Panc1 (cell line): ENCODE results near the gene PDE8B. TPM values are rescaled to one million over a fixed set of nuclear protein-coding genes. Genes with fewer than 3 reads are reported as not detected.

Experiments
- ATAC-seq: fragments of 200-7000 bp; cut with Tn5 transposase; 2 replicates; pipeline ENCODE4 v1.9.1; 2020; ENCODE audit warnings: mild to moderate bottlenecking, moderate library complexity
- BruUV-seq: library from RNA; stranded (reverse); fragments of 400-500 nt; replicated peaks from 2 replicates; lab custom pipeline; 2021; lab: Mats Ljungman, UMichigan
- CTCF ChIA-PET: fragments of 300-600 bp; sonication (Branson Sonifier 250); formaldehyde crosslinking; loops from one replicate; lab custom pipeline; 2022; ENCODE audit warnings: antibody characterized with exemption; lab: Charles Lee
- POLR2A ChIA-PET: fragments of 300-600 bp; sonication (Branson Sonifier 250); formaldehyde crosslinking; loops from one replicate; lab custom pipeline; 2022; ENCODE audit warnings: antibody characterized with exemption; lab: Charles Lee
- DNase-seq: peaks from one replicate; pipeline ENCODE4 v3.0.0-alpha.2; 2010; ENCODE audit warnings: low read depth, low spot score
- H3K27ac ChIP-seq: 2 replicates; pipeline ENCODE4 v1.5.1; 2011; ENCODE audit warnings: mild to moderate bottlenecking, low read length, inconsistent platforms
- H3K27me3 ChIP-seq: fragments of 200-500 bp; sonication (Bioruptor generic); 2 replicates; pipeline ENCODE4 v1.6.0; 2014; ENCODE audit warnings: low read length, inconsistent platforms; ENCODE audit not compliant: control insufficient read depth, insufficient read depth
- H3K36me3 ChIP-seq: fragments of 200-500 bp; sonication (Bioruptor generic); 2 replicates; pipeline ENCODE4 v1.5.1; 2014; ENCODE audit warnings: inconsistent platforms, mild to moderate bottlenecking, low read length, moderate library complexity; ENCODE audit not compliant: control insufficient read depth, insufficient read depth
- H3K4me1 ChIP-seq: 2 replicates; pipeline ENCODE4 v1.5.1; 2011; ENCODE audit warnings: inconsistent platforms, mild to moderate bottlenecking, low read length, moderate library complexity; ENCODE audit not compliant: control insufficient read depth, insufficient read depth
- H3K4me3 ChIP-seq, 2 experiments: 2 replicates each; pipeline ENCODE4 v1.5.1; 2011 to 2012; ENCODE audit warnings: low read depth in 2 of 2, low read length in 2 of 2, mild to moderate bottlenecking in 2 of 2, inconsistent platforms in 1 of 2, moderate library complexity in 1 of 2
- H3K9me3 ChIP-seq: fragments of 200-500 bp; sonication (Bioruptor generic); 2 replicates; pipeline ENCODE4 v1.5.1; 2014; ENCODE audit warnings: low read depth, mild to moderate bottlenecking, inconsistent platforms, low read length, moderate library complexity; ENCODE audit not compliant: control insufficient read depth, insufficient read depth
- CTCF ChIP-seq: fragments of 450-650 bp; IDR thresholded peaks from 2 replicates; pipeline ENCODE4 v1.5.1; 2017; ENCODE audit warnings: mild to moderate bottlenecking
- POLR2AphosphoS5 ChIP-seq: IDR thresholded peaks from 2 replicates; pipeline ENCODE4 v1.6.1; 2012; ENCODE audit warnings: mild to moderate bottlenecking, low read depth, low read length, moderate library complexity
- REST ChIP-seq, 2 experiments: IDR thresholded peaks; 2 replicates each; pipeline ENCODE4 v1.6.1; 2011 to 2012; ENCODE audit warnings: low read depth in 2 of 2, control low read depth in 1 of 2, low read length in 1 of 2, mild to moderate bottlenecking in 1 of 2, moderate library complexity in 1 of 2; ENCODE audit not compliant: insufficient read depth in 1 of 2
- SIN3A ChIP-seq: IDR thresholded peaks from 2 replicates; pipeline ENCODE4 v1.6.1; 2012; ENCODE audit warnings: low read depth, mild to moderate bottlenecking, low read length, moderate library complexity, borderline replicate concordance; ENCODE audit not compliant: insufficient read depth
- TCF7L2 ChIP-seq: IDR thresholded peaks from 2 replicates; pipeline ENCODE4 v1.6.1; 2011; ENCODE audit warnings: mild to moderate bottlenecking, low read depth, low read length, inconsistent platforms
- in situ Hi-C: cut with HindIII; loops from 2 replicates; pipeline ENCODE4 v1.10.0; 2016; ENCODE audit warnings: low sequenced_read_pairs, low pct_unique_long_range_greater_than_20kb
- intact Hi-C: fragments of 100-400 bp; cut with micrococcal nuclease; formaldehyde crosslinking; loops from one replicate; pipeline ENCODE4 v1.10.0; 2022; ENCODE audit not compliant: unreplicated experiment
- total RNA-seq: library from RNA; stranded (reverse); gene quantifications from one replicate; pipeline ENCODE4 v1.2.1, GENCODE V29; 2021; ENCODE audit not compliant: unreplicated experiment

PDE8B gene
- total RNA-seq, 1 experiment from 2014 or later: 0.62 TPM

- H3K4me3 ChIP-seq: no peak overlapping the region
- intact Hi-C loops (no loop called here), in situ Hi-C loops (no loop called here)
- DNase-seq: no peak
- ChIA-PET CTCF (no interaction called here), POLR2A (no interaction called here)
- BruUV-seq: no TSS peak
- no peak overlapping the region for H3K27ac ChIP-seq
- H3K27me3 ChIP-seq: no peaks in the 10 kb centered on the region
- no peaks in the 10 kb centered on the region for H3K9me3 ChIP-seq
- ATAC-seq: no peak
- no peaks in the 10 kb centered on the region for H3K4me1 ChIP-seq
- H3K36me3 ChIP-seq: no peaks in the 10 kb centered on the region
- TF ChIP-seq TCF7L2: no peak
- no peak for TF ChIP-seq REST (IDR thresholded peaks at IDR 0.05; ENCODE audit: insufficient read depth in 1 of 2, low read depth in 2 of 2, low read length in 1 of 2)
- TF ChIP-seq POLR2AphosphoS5: no peak
- no peak for TF ChIP-seq CTCF
- no peak for TF ChIP-seq SIN3A
These were observed 146.3 kb downstream of the PDE8B start for GRCh38 chr5:77356740-77357139.

- BruUV-seq: no TSS peak
- CTCF ChIA-PET: no interaction called here
- no peak overlapping the region for H3K27ac ChIP-seq
- in situ Hi-C loops (no loop called here), intact Hi-C loops (no loop called here)
- H3K36me3 ChIP-seq: no peaks in the 10 kb centered on the region
- TF ChIP-seq POLR2AphosphoS5 (no peak), SIN3A (no peak), REST (IDR thresholded peaks at IDR 0.05; ENCODE audit: insufficient read depth in 1 of 2, low read depth in 2 of 2, low read length in 1 of 2) (no peak), CTCF (no peak), TCF7L2 (no peak)
- no peak overlapping the region for H3K4me3 ChIP-seq
- DNase-seq (no peak), ATAC-seq (no peak)
- H3K27me3 ChIP-seq: no peaks in the 10 kb centered on the region
- H3K4me1 ChIP-seq: no peaks in the 10 kb centered on the region
- H3K9me3 ChIP-seq: no peaks in the 10 kb centered on the region
- POLR2A ChIA-PET: no interaction called here
These were observed 148.1 kb downstream of the PDE8B start for GRCh38 chr5:77358255-77359205.
